H9 (cell line): Measurements from ENCODE around the gene TPRX1. TPM values are rescaled to one million over a fixed set of nuclear protein-coding genes. Genes with fewer than 3 reads are reported as not detected.

Source experiments
- DNase-seq: peaks from one replicate; pipeline ENCODE4 v3.0.0-alpha.2; 2017
- H2AFZ ChIP-seq: one replicate; pipeline ENCODE4 v1.6.1; 2013; ENCODE audit warnings: mild to moderate bottlenecking, low read length, control low read depth, moderate library complexity
- H2AK5ac ChIP-seq: 2 replicates; pipeline ENCODE4 v1.6.1; 2013; ENCODE audit warnings: low read length, control low read depth, mixed read lengths; ENCODE audit not compliant: insufficient read length
- H2BK120ac ChIP-seq: one replicate; pipeline ENCODE4 v1.6.1; 2013; ENCODE audit warnings: low read depth, mild to moderate bottlenecking, low read length, control low read depth, inconsistent platforms; ENCODE audit not compliant: poor library complexity, severe bottlenecking
- H2BK12ac ChIP-seq: 2 replicates; pipeline ENCODE4 v1.6.1; 2013; ENCODE audit warnings: low read length, control low read depth, mixed read lengths, low read depth; ENCODE audit not compliant: insufficient read length
- H2BK15ac ChIP-seq: 2 replicates; pipeline ENCODE4 v1.6.1; 2013; ENCODE audit warnings: low read depth, low read length, control low read depth
- H2BK20ac ChIP-seq: one replicate; pipeline ENCODE4 v1.6.1; 2013; ENCODE audit warnings: low read depth, mild to moderate bottlenecking, low read length, control low read depth, inconsistent platforms; ENCODE audit not compliant: poor library complexity, severe bottlenecking
- H2BK5ac ChIP-seq: 2 replicates; pipeline ENCODE4 v1.6.1; 2013; ENCODE audit warnings: low read length, control low read depth, mixed read lengths; ENCODE audit not compliant: insufficient read length
- H3K14ac ChIP-seq: 2 replicates; pipeline ENCODE4 v1.6.1; 2013; ENCODE audit warnings: low read length, control low read depth; ENCODE audit not compliant: insufficient read depth
- H3K18ac ChIP-seq: 2 replicates; pipeline ENCODE4 v1.6.1; 2013; ENCODE audit warnings: low read depth, mild to moderate bottlenecking, mixed read lengths, low read length, control low read depth; ENCODE audit not compliant: insufficient read length
- H3K23ac ChIP-seq: 2 replicates; pipeline ENCODE4 v1.6.1; 2013; ENCODE audit warnings: low read length, control low read depth, mixed read lengths, low read depth; ENCODE audit not compliant: insufficient read length
- H3K23me2 ChIP-seq: 2 replicates; pipeline ENCODE4 v1.6.1; 2013; ENCODE audit warnings: low read depth, mild to moderate bottlenecking, mixed read lengths, low read length, control low read depth; ENCODE audit not compliant: insufficient read length, poor library complexity, severe bottlenecking
- H3K27ac ChIP-seq: 2 replicates; pipeline ENCODE4 v1.5.1; 2013; ENCODE audit warnings: low read length, control low read depth, mixed read lengths, low read depth; ENCODE audit not compliant: insufficient read length
- H3K27me3 ChIP-seq: 2 replicates; pipeline ENCODE4 v1.6.1; 2013; ENCODE audit warnings: low read length, control low read depth, inconsistent platforms; ENCODE audit not compliant: insufficient read depth
- H3K4ac ChIP-seq: 2 replicates; pipeline ENCODE4 v1.6.1; 2013; ENCODE audit warnings: low read depth, mild to moderate bottlenecking, control low read depth, inconsistent platforms, low read length, moderate library complexity
- H3K4me1 ChIP-seq: 2 replicates; pipeline ENCODE4 v1.6.1; 2013; ENCODE audit warnings: low read length, control low read depth, inconsistent platforms; ENCODE audit not compliant: insufficient read depth
- H3K4me2 ChIP-seq: 2 replicates; pipeline ENCODE4 v1.6.1; 2013; ENCODE audit warnings: low read length, control low read depth, mixed read lengths; ENCODE audit not compliant: insufficient read length, insufficient read depth
- H3K56ac ChIP-seq: 2 replicates; pipeline ENCODE4 v1.6.1; 2013; ENCODE audit warnings: low read depth, mild to moderate bottlenecking, mixed read lengths, low read length, control low read depth; ENCODE audit not compliant: insufficient read length
- H3K79me1 ChIP-seq: 2 replicates; pipeline ENCODE4 v1.6.1; 2013; ENCODE audit warnings: low read depth, mild to moderate bottlenecking, moderate library complexity, low read length, control low read depth, inconsistent platforms; ENCODE audit not compliant: insufficient read depth, poor library complexity, severe bottlenecking
- H3K79me2 ChIP-seq: 2 replicates; pipeline ENCODE4 v1.6.1; 2013; ENCODE audit warnings: low read length, control low read depth, inconsistent platforms; ENCODE audit not compliant: insufficient read depth
- H3K9ac ChIP-seq: 2 replicates; pipeline ENCODE4 v1.6.1; 2013; ENCODE audit warnings: low read length, control low read depth, mixed read lengths; ENCODE audit not compliant: insufficient read length; ENCODE audit errors: extremely low read depth
- H3K9me3 ChIP-seq: one replicate; pipeline ENCODE4 v1.6.1; 2013; ENCODE audit warnings: low read depth, low read length, inconsistent platforms; ENCODE audit not compliant: control insufficient read depth
- H3T11ph ChIP-seq: one replicate; pipeline ENCODE4 v1.6.1; 2013; ENCODE audit warnings: mild to moderate bottlenecking, low read length, control low read depth, inconsistent platforms
- H4K20me1 ChIP-seq: one replicate; pipeline ENCODE4 v1.6.1; 2013; ENCODE audit not compliant: control insufficient read depth, insufficient read length, insufficient read depth
- H4K5ac ChIP-seq: 2 replicates; pipeline ENCODE4 v1.6.1; 2013; ENCODE audit warnings: low read depth, mild to moderate bottlenecking, mixed read lengths, low read length, control low read depth; ENCODE audit not compliant: insufficient read length
- H4K8ac ChIP-seq: replicated peaks from 2 replicates; pipeline ENCODE4 v1.6.1; 2013; ENCODE audit warnings: low read length, control low read depth, mixed read lengths, low read depth; ENCODE audit not compliant: insufficient read length
- H4K91ac ChIP-seq: 2 replicates; pipeline ENCODE4 v1.6.1; 2013; ENCODE audit warnings: low read depth, mild to moderate bottlenecking, moderate library complexity, mixed read lengths, low read length, control low read depth; ENCODE audit not compliant: insufficient read length
- H3K27ac Mint-ChIP-seq, 3 experiments: 2 replicates in 2 of 3; 3 replicates in 1 of 3; pipeline ENCODE4 v1.8.0; 2020 to 2021; ENCODE audit warnings: mixed read lengths in 3 of 3, mild to moderate bottlenecking in 1 of 3, moderate library complexity in 1 of 3
- H3K27me3 Mint-ChIP-seq: 2 replicates; pipeline ENCODE4 v1.8.0; 2021; ENCODE audit warnings: low read depth, mild to moderate bottlenecking, moderate library complexity, mixed read lengths
- H3K36me3 Mint-ChIP-seq, 3 experiments: 2 replicates in 2 of 3; 3 replicates in 1 of 3; pipeline ENCODE4 v1.8.0; 2020 to 2021; ENCODE audit warnings: low read depth in 3 of 3, mixed read lengths in 3 of 3; ENCODE audit not compliant: insufficient read depth in 1 of 3
- H3K4me1 Mint-ChIP-seq, 2 experiments: 2 replicates each; pipeline ENCODE4 v1.8.0; 2020; ENCODE audit warnings: mixed read lengths in 2 of 2
- H3K4me3 Mint-ChIP-seq, 2 experiments: 2 replicates in 1 of 2; 3 replicates in 1 of 2; pipeline ENCODE4 v1.8.0; 2020 to 2021; ENCODE audit warnings: mild to moderate bottlenecking in 2 of 2, mixed read lengths in 2 of 2, moderate library complexity in 1 of 2
- H3K9me3 Mint-ChIP-seq, 2 experiments: 2 replicates in 1 of 2; 3 replicates in 1 of 2; pipeline ENCODE4 v1.8.0; 2020; ENCODE audit warnings: mild to moderate bottlenecking in 2 of 2, mixed read lengths in 2 of 2, moderate library complexity in 1 of 2
- CTCF ChIP-seq: fragments of 200-600 bp; sonication (generic); conservative IDR thresholded peaks from 3 replicates; pipeline ENCODE4 v1.8.0; 2021; ENCODE audit warnings: antibody characterized with exemption, mild to moderate bottlenecking
- WGBS: extraction: QIAGEN DNeasy Blood & Tissue Kit; methylation state at CpG from one replicate; pipeline ENCODE4 v1.1.7; 2013; ENCODE audit warnings: missing lambda C conversion rate, low lambda C conversion rate, mixed read lengths; ENCODE audit not compliant: insufficient read length; ENCODE audit errors: extremely low coverage; 5-methylcytosine and 5-hydroxymethylcytosine counted together
- total RNA-seq: library from RNA; stranded (reverse); gene quantifications from 2 replicates; pipeline ENCODE4 v1.2.1, GENCODE V29; 2021

The TPRX1 gene
- total RNA-seq, 1 experiment from 2014 or later: not detected

- Histone ChIP-seq H2BK20ac (no peak overlapping the region), H3K79me1 (no peaks in the 10 kb centered on the region), H3K27ac (no peak overlapping the region), H3K14ac (no peak overlapping the region), H3K18ac (no peak overlapping the region), H3K4me1 (no peaks in the 10 kb centered on the region), H2BK12ac (no peak overlapping the region), H2BK15ac (no peak overlapping the region), H4K20me1 (no peaks in the 10 kb centered on the region), H2BK120ac (no peak overlapping the region), H3K9me3 (no peaks in the 10 kb centered on the region), H4K8ac (no peak overlapping the region), H2AFZ (no peak overlapping the region), H2AK5ac (no peak overlapping the region), H4K5ac (no peak overlapping the region), H3K79me2 (no peaks in the 10 kb centered on the region), H3K27me3 (no peaks in the 10 kb centered on the region), H3K56ac (no peak overlapping the region), H3K23ac (no peak overlapping the region), H3K4me2 (no peak overlapping the region), H3K9ac (no peak overlapping the region), H2BK5ac (no peak overlapping the region), H3T11ph (no peak overlapping the region), H4K91ac (no peak overlapping the region), H3K23me2 (no peaks in the 10 kb centered on the region), H3K4ac (no peak overlapping the region)
- no peaks in the 10 kb centered on the region for H3K4me1 Mint-ChIP-seq
- no peak for DNase-seq
- no peak overlapping the region for H3K4me3 Mint-ChIP-seq
- no CpG with 5 or more reads among the region's 28 CpGs for WGBS
- H3K27me3 Mint-ChIP-seq: no peaks in the 10 kb centered on the region
- peaks cover 53 to 75% (median 75%) of the 10 kb centered on the region in 3 experiments for H3K36me3 Mint-ChIP-seq
- no peak for TF ChIP-seq CTCF
- H3K27ac Mint-ChIP-seq: no peak overlapping the region
- 0 out of 5 replicates have a peak, but pooled peaks cover 0 to 3% of the 10 kb centered on the region in 2 experiments for H3K9me3 Mint-ChIP-seq
These were observed 48.4 kb downstream of the TPRX1 start for GRCh38 chr19:47755762-47756626.
